22Rv1 (cell line): ENCODE measurements around the gene SNU13.
"Not testable (repeated sequence)": the region's sequence is repeated elsewhere in the genome, so short reads cannot be mapped to it uniquely, and the experiment has no call there.

Experiments used
- CTCF ChIP-seq: fragments of 450-650 bp; IDR thresholded peaks from 2 replicates; pipeline ENCODE4 v1.5.1; 2017; ENCODE audit warnings: mild to moderate bottlenecking
- ZFX ChIP-seq: fragments of 450-650 bp; IDR thresholded peaks from 2 replicates; pipeline ENCODE4 v1.6.1; 2017; ENCODE audit warnings: antibody characterized with exemption, borderline replicate concordance

GRCh38 chr22:41637623-41638022 lies 51.0 kb downstream of the SNU13 start:
- TF ChIP-seq CTCF, ZFX: not testable (repeated sequence)
